Gastroesophageal sphincter (tissue), 4 donors: ENCODE results near the gene PAXX. TPM values are rescaled to one million over a fixed set of nuclear protein-coding genes. Genes with fewer than 3 reads are reported as not detected.

Source experiments
- ATAC-seq: fragments of 150-250 bp; one replicate; pipeline ENCODE4 v1.9.1; 2016; ENCODE audit warnings: mild to moderate bottlenecking, moderate library complexity
- H3K27ac ChIP-seq, 4 donors: fragments of 200-600 bp; sonication (generic) in 3 of 4; 1 replicate in 3 of 4; 2 replicates in 1 of 4; pipeline ENCODE4 v1.5.1; 2016 to 2019
- H3K27me3 ChIP-seq: fragments of 200-600 bp; sonication (generic); one replicate; pipeline ENCODE4 v1.5.1; 2019
- H3K36me3 ChIP-seq, 2 donors: fragments of 200-600 bp; sonication (generic); one replicate each; pipeline ENCODE4 v1.5.1; 2019; ENCODE audit warnings: control low read depth in 1 of 2
- H3K4me1 ChIP-seq, 3 donors: fragments of 200-600 bp; sonication (generic); 1 replicate in 2 of 3; 2 replicates in 1 of 3; pipeline ENCODE4 v1.5.1; 2016 to 2019; ENCODE audit warnings: control low read depth in 2 of 3
- H3K4me3 ChIP-seq, 2 donors: fragments of 200-600 bp; sonication (generic); one replicate each; pipeline ENCODE4 v1.5.1; 2019; ENCODE audit warnings: mild to moderate bottlenecking in 1 of 2, moderate library complexity in 1 of 2
- H3K9me3 ChIP-seq, 3 donors: fragments of 200-600 bp; sonication (generic); one replicate each; pipeline ENCODE4 v1.5.1; 2017 to 2019; ENCODE audit warnings: control low read depth in 2 of 3
- CTCF ChIP-seq, 4 experiments: fragments of 200-600 bp in 2 of 4; fragments of 450-650 bp in 2 of 4; sonication (generic) in 1 of 4; IDR thresholded peaks; one replicate each; pipeline ENCODE4 v1.5.1; 2017 to 2019; ENCODE audit warnings: antibody characterized with exemption in 4 of 4, mild to moderate bottlenecking in 2 of 4, moderate library complexity in 2 of 4
- EP300 ChIP-seq: sonication (generic); formaldehyde crosslinking; IDR thresholded peaks from one replicate; pipeline ENCODE4 v1.6.1; 2017; ENCODE audit warnings: antibody characterized with exemption, mild to moderate bottlenecking
- POLR2A ChIP-seq, 2 donors: fragments of 450-650 bp; IDR thresholded peaks; one replicate each; pipeline ENCODE4 v1.6.1; 2017; ENCODE audit warnings: antibody characterized with exemption in 2 of 2, mild to moderate bottlenecking in 2 of 2, moderate library complexity in 1 of 2
- POLR2AphosphoS5 ChIP-seq: sonication (generic); formaldehyde crosslinking; IDR thresholded peaks from one replicate; pipeline ENCODE4 v1.6.1; 2017; ENCODE audit warnings: antibody characterized with exemption
- WGBS, 2 donors: methylation state at CpG; one replicate each; pipeline ENCODE4 v1.1.5; 2018; ENCODE audit warnings: low coverage in 1 of 2; 5-methylcytosine and 5-hydroxymethylcytosine counted together
- total RNA-seq, 4 donors: library from RNA; depleted of rRNA; stranded (reverse); fragments of >200 nt; gene quantifications; one replicate each; pipeline ENCODE4 v1.1.0, GENCODE V29; 2016

Gene PAXX
- total RNA-seq, 4 donors from 2014 or later = 24.2 to 42.6 (median 36.1) TPM

GRCh38 chr9:137026384-137026783 is 34.2 kb downstream of the PAXX start:
- peak overlapping the region in 2 of 4 donors; percentile 64 to 68 for H3K27ac ChIP-seq
- TF ChIP-seq POLR2AphosphoS5 = no peak
- TF ChIP-seq CTCF (IDR thresholded peaks at IDR 0.05) = no peak
- no peak for TF ChIP-seq EP300
- TF ChIP-seq POLR2A (IDR thresholded peaks at IDR 0.05) = no peak
- no peaks in the 10 kb centered on the region for H3K27me3 ChIP-seq
- H3K4me3 ChIP-seq = peak overlapping the region in 1 of 2 donors; percentile 67
- peaks cover 0 to 44% (median 22%) of the 10 kb centered on the region in 3 donors for H3K4me1 ChIP-seq
- H3K36me3 ChIP-seq = peaks cover 0 to 4% of the 10 kb centered on the region in 2 donors
- no peak for ATAC-seq
- no peaks in the 10 kb centered on the region for H3K9me3 ChIP-seq
- no CpG with 5 or more reads among the region's 2 CpGs for WGBS, 2 donors

GRCh38 chr9:137026828-137027227 is 34.6 kb downstream of the PAXX start:
- Histone ChIP-seq H3K4me1 (peaks cover 0 to 44% (median 22%) of the 10 kb centered on the region in 3 donors), H3K9me3 (no peaks in the 10 kb centered on the region), H3K36me3 (no peaks in the 10 kb centered on the region), H3K4me3 (peak overlapping the region in 1 of 2 donors; percentile 67), H3K27me3 (no peaks in the 10 kb centered on the region), H3K27ac (peak overlapping the region in 3 of 4 donors; percentile 63 to 68 (median 64))
- no peak for TF ChIP-seq POLR2A (IDR thresholded peaks at IDR 0.05)
- no peak for TF ChIP-seq POLR2AphosphoS5
- no peak for TF ChIP-seq CTCF (IDR thresholded peaks at IDR 0.05)
- TF ChIP-seq EP300 = no peak
- no CpG with 5 or more reads among the region's 4 CpGs for WGBS, 2 donors
- no peak for ATAC-seq

- TF ChIP-seq POLR2A (IDR thresholded peaks at IDR 0.05) (no peak), EP300 (no peak), CTCF (IDR thresholded peaks at IDR 0.05) (no peak), POLR2AphosphoS5 (no peak)
- Histone ChIP-seq H3K27me3 (no peaks in the 10 kb centered on the region), H3K4me3 (peak within 1 kb of the TSS; percentile 48 to 67), H3K27ac (peak within 1 kb of the TSS in 3 of 4 donors; percentile 63 to 76 (median 68)), H3K9me3 (no peaks in the 10 kb centered on the region), H3K36me3 (no peaks in the 10 kb centered on the region), H3K4me1 (peaks cover 0 to 44% (median 22%) of the 10 kb centered on the region in 3 donors)
- WGBS, 2 donors = 41% methylated on average over 7 of the region's 95 CpGs; no CpG with 5 or more reads in 1 of the 2 donors
- ATAC-seq = peak; percentile 40
Measured at GRCh38 chr9:137027369-137028262, 35.4 kb downstream of the PAXX start, which contains the start of gene ABCA2. Gene ABCA2, minus strand, starts transcription at chr9:137028237. Its CDS starts 97 bp downstream, at chr9:137028140.

- H3K4me3 ChIP-seq = peak overlapping the region; percentile 48 to 67
- no peaks in the 10 kb centered on the region for H3K27me3 ChIP-seq
- peak; percentile 72 for ATAC-seq
- H3K4me1 ChIP-seq = peaks cover 0 to 44% (median 22%) of the 10 kb centered on the region in 3 donors
- H3K27ac ChIP-seq = peak overlapping the region in 3 of 4 donors; percentile 63 to 76 (median 68)
- H3K36me3 ChIP-seq = no peaks in the 10 kb centered on the region
- TF ChIP-seq POLR2AphosphoS5 = no peak
- TF ChIP-seq CTCF (IDR thresholded peaks at IDR 0.05) = peak in 3 of 4 experiments; percentile 18 to 46 (median 26)
- WGBS, 2 donors = 0% methylated on average over 1 of the region's 98 CpGs; no CpG with 5 or more reads in 1 of the 2 donors
- no peaks in the 10 kb centered on the region for H3K9me3 ChIP-seq
Measured at GRCh38 chr9:137028263-137029057, 36.2 kb downstream of the PAXX start.
